HepG2 (cell line): ENCODE data around the gene NOTO. TPM values are rescaled to one million over a fixed set of nuclear protein-coding genes. Genes with fewer than 3 reads are reported as not detected.

Source experiments
- ATAC-seq: fragments of 200-7000 bp; cut with Tn5 transposase; 3 replicates; pipeline ENCODE4 v1.9.1; 2020; ENCODE audit warnings: mild to moderate bottlenecking, moderate library complexity
- BruUV-seq: library from RNA; stranded (reverse); fragments of 400-500 nt; replicated peaks from 2 replicates; lab custom pipeline; 2021; lab: Mats Ljungman, UMichigan
- CTCF ChIA-PET: fragments of 300-600 bp; formaldehyde crosslinking; extraction: SDS; loops from one replicate; lab custom pipeline; 2021; ENCODE audit warnings: low total read pairs, inconsistent platforms, low intra/inter-chr PET ratio; lab: Yijun Ruan, JAX
- POLR2A ChIA-PET: fragments of 350-600 bp; sonication (Branson Sonifier 250); formaldehyde crosslinking; loops from one replicate; lab custom pipeline; 2020; ENCODE audit warnings: antibody characterized with exemption, inconsistent platforms; lab: Yijun Ruan, JAX
- DNase-seq: peaks from one replicate; pipeline ENCODE4 v3.0.0-alpha.2; 2015; ENCODE audit warnings: low spot score
- FAIRE-seq: peaks from 3 replicates; lab custom pipeline; 2011; peaks lifted over from hg19 to GRCh38; lab: Jason Lieb, UNC
- H2AFZ ChIP-seq: one replicate; pipeline ENCODE4 v1.6.1; 2011; ENCODE audit warnings: low read length, inconsistent platforms
- H3K27ac ChIP-seq: fragments of 300-600 bp; 3 replicates; pipeline ENCODE4 v1.8.0; 2011; ENCODE audit warnings: mixed run types, mild to moderate bottlenecking, mixed read lengths, low read length, inconsistent platforms; ENCODE audit not compliant: insufficient read depth; ENCODE audit errors: extremely low read length
- H3K27me3 ChIP-seq, 2 experiments: fragments of 200-600 bp in 1 of 2; 2 replicates in 1 of 2; 3 replicates in 1 of 2; pipeline versions ENCODE4 v1.6.0 to v1.8.0; 2011; ENCODE audit warnings: low read length in 2 of 2, mild to moderate bottlenecking in 2 of 2, moderate library complexity in 2 of 2, inconsistent platforms in 1 of 2; ENCODE audit not compliant: insufficient read depth in 2 of 2, control insufficient read depth in 1 of 2
- H3K36me3 ChIP-seq, 2 experiments: fragments of 200-600 bp in 1 of 2; replicated peaks in 1 of 2; 2 replicates in 1 of 2; 3 replicates in 1 of 2; pipeline versions ENCODE4 v1.5.1 to v1.8.0; 2011; ENCODE audit warnings: low read length in 2 of 2, inconsistent platforms in 1 of 2; ENCODE audit not compliant: insufficient read depth in 2 of 2, control insufficient read depth in 1 of 2
- H3K4me1 ChIP-seq: 2 replicates; pipeline ENCODE4 v1.5.1; 2012; ENCODE audit warnings: low read length, inconsistent platforms; ENCODE audit not compliant: insufficient read depth
- H3K4me2 ChIP-seq: 2 replicates; pipeline ENCODE4 v1.6.0; 2011; ENCODE audit warnings: low read depth, low read length, inconsistent platforms
- H3K4me3 ChIP-seq, 3 experiments: fragments of 200-600 bp in 1 of 3; sonication (generic), shearing (Covaris generic) in 1 of 3; replicated peaks in 1 of 3; 2 replicates each; pipeline ENCODE4 v1.5.1; 2011 to 2016; ENCODE audit warnings: low read length in 3 of 3, inconsistent platforms in 2 of 3, low read depth in 2 of 3, mild to moderate bottlenecking in 2 of 3, control low read depth in 1 of 3, mixed read lengths in 1 of 3; ENCODE audit not compliant: insufficient read depth in 1 of 3
- H3K79me2 ChIP-seq: one replicate; pipeline ENCODE4 v1.6.1; 2011; ENCODE audit warnings: low read length, inconsistent platforms; ENCODE audit not compliant: insufficient read depth
- H3K9ac ChIP-seq: 2 replicates; pipeline ENCODE4 v1.6.0; 2011; ENCODE audit warnings: mild to moderate bottlenecking, low read depth, low read length, inconsistent platforms; ENCODE audit not compliant: insufficient read depth
- H3K9me3 ChIP-seq: 2 replicates; pipeline ENCODE4 v1.5.1; 2012; ENCODE audit warnings: mild to moderate bottlenecking, low read length
- H4K20me1 ChIP-seq: 2 replicates; pipeline ENCODE4 v1.6.0; 2011; ENCODE audit warnings: inconsistent platforms, mild to moderate bottlenecking, low read length, moderate library complexity; ENCODE audit not compliant: insufficient read depth
- BORCS8-MEF2B ChIP-seq: sonication (generic); formaldehyde crosslinking; IDR thresholded peaks from 2 replicates; pipeline ENCODE4 v1.8.0; 2022; ENCODE audit warnings: mild to moderate bottlenecking, missing genetic modification reagents
- CHCHD3 ChIP-seq: sonication (generic); formaldehyde crosslinking; IDR thresholded peaks from 2 replicates; pipeline ENCODE4 v1.8.0; 2022; ENCODE audit warnings: mild to moderate bottlenecking, missing genetic modification reagents, moderate library complexity
- NFYC ChIP-seq: IDR thresholded peaks from 2 replicates; pipeline ENCODE4 v1.6.1; 2016; ENCODE audit warnings: missing genetic modification reagents, missing compliant biosample characterization
- NPAS2 ChIP-seq: sonication (generic); formaldehyde crosslinking; IDR thresholded peaks from 2 replicates; pipeline ENCODE4 v1.8.0; 2022; ENCODE audit warnings: mild to moderate bottlenecking, missing genetic modification reagents, borderline replicate concordance
- SRY ChIP-seq: sonication (generic); formaldehyde crosslinking; IDR thresholded peaks from 2 replicates; pipeline ENCODE4 v1.8.0; 2022; ENCODE audit warnings: mild to moderate bottlenecking, missing genetic modification reagents
- TAF1 ChIP-seq: sonication (generic); formaldehyde crosslinking; IDR thresholded peaks from 2 replicates; pipeline ENCODE4 v1.4.0; 2020; ENCODE audit warnings: missing genetic modification reagents
- ZIK1 ChIP-seq: sonication (generic); formaldehyde crosslinking; IDR thresholded peaks from 2 replicates; pipeline ENCODE4 v1.5.0; 2020; ENCODE audit warnings: mild to moderate bottlenecking, low read depth, missing genetic modification reagents, borderline replicate concordance
- ZNF30 ChIP-seq: sonication (generic); formaldehyde crosslinking; IDR thresholded peaks from 2 replicates; pipeline ENCODE4 v1.5.0; 2020; ENCODE audit warnings: mild to moderate bottlenecking, missing genetic modification reagents
- ZNF335 ChIP-seq: sonication (generic); formaldehyde crosslinking; IDR thresholded peaks from 2 replicates; pipeline ENCODE4 v1.4.0; 2020; ENCODE audit warnings: missing genetic modification reagents
- ZNF337 ChIP-seq: sonication (generic); formaldehyde crosslinking; IDR thresholded peaks from 2 replicates; pipeline ENCODE4 v1.5.1; 2020; ENCODE audit warnings: missing genetic modification reagents, low read depth, mild to moderate bottlenecking, borderline replicate concordance
- ZNF577 ChIP-seq: sonication (generic); formaldehyde crosslinking; IDR thresholded peaks from 2 replicates; pipeline ENCODE4 v1.4.0; 2020; ENCODE audit warnings: mild to moderate bottlenecking, low read depth, missing genetic modification reagents, borderline replicate concordance
- WGBS: methylation state at CpG from one replicate; pipeline ENCODE4 v1.1.6; 2017; ENCODE audit warnings: low lambda C conversion rate; 5-methylcytosine and 5-hydroxymethylcytosine counted together
- in situ Hi-C: cut with HindIII; loops from 2 replicates; pipeline ENCODE4 v1.10.0; 2017; ENCODE audit warnings: low pct_unique_long_range_greater_than_20kb; ENCODE audit not compliant: extremely low pct_ligation_motif_present
- intact Hi-C: fragments of 100-400 bp; cut with micrococcal nuclease; formaldehyde crosslinking; loops from one replicate; pipeline ENCODE4 v1.10.0; 2022; ENCODE audit not compliant: unreplicated experiment
- polyA plus RNA-seq, 8 experiments: library from polyadenylated mRNA; depleted of rRNA in 3 of 8; stranded (reverse) in 7 of 8; unstranded in 1 of 8; fragments of >200 nt; fragmentation: Illumina TruSeq in 4 of 8; extraction: Trizol in 4 of 8; gene quantifications; 2 replicates each; pipeline versions ENCODE4 v1.2.1 to v1.2.3, GENCODE V29; 2011 to 2016; ENCODE audit warnings: low read depth in 4 of 8, missing spikeins in 1 of 8, mixed read lengths in 1 of 8; ENCODE audit not compliant: insufficient read depth in 1 of 8
- total RNA-seq, 5 experiments: library from RNA; depleted of rRNA; stranded (reverse); fragments of >200 nt; fragmentation: Illumina TruSeq; extraction: Trizol; gene quantifications; 2 replicates each; pipeline ENCODE4 v1.2.3, GENCODE V29; 2016; ENCODE audit warnings: low read depth in 1 of 5

The NOTO gene
- total and polyA plus RNA-seq, 2 of the 13 experiments (the other 11 are each of a cell fraction or from before 2014, with no cell fraction given) = not detected

DNA sequence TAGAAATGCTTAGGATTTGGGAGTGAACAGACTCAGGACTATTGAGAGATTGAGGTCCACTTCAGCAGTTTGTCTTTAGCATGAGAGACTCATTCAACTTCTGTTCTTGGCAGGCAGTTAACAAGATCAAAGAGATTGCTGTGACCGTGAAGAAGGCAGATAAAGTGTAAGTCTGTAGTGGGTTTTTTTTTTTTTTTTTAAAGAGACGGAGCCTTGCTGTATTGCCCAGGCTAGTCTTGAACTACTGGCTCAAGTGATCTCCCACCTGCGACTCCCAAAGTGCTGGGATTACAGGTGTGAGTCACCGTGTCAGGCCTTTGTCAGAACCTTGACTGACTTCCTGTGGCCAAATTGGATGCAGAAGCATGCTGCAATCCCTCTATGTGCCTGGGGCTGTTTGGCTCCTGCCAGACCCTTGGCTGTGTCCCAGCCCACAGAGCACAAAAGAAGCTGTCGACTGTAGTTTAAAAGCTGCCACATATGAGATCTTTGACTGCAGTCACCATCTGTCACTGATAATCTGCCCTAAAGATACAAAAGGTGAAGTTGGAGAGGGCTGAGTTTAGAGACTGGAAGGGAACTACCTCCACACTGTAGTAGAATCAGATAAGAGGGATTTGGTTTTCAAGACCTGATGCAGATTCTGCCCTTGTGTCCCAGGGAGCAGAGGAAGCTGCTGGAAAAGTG is 41.7 kb downstream of the NOTO start:
- Histone ChIP-seq H4K20me1 (peaks cover 12% of the 10 kb centered on the region; the same call in 1 of the 2 replicates), H3K27ac (no peak overlapping the region), H3K4me3 (no peak overlapping the region), H3K4me1 (peaks cover 29% of the 10 kb centered on the region), H3K27me3 (no peaks in the 10 kb centered on the region), H3K9ac (no peak overlapping the region), H3K79me2 (peaks cover 29% of the 10 kb centered on the region), H3K9me3 (no peaks in the 10 kb centered on the region), H3K4me2 (no peak overlapping the region), H2AFZ (no peak overlapping the region), H3K36me3 (peaks cover 61 to 97% of the 10 kb centered on the region in 2 experiments)
- in situ Hi-C loops = no loop called here
- WGBS = 93% methylated on average over 5 of the region's 5 CpGs
- ATAC-seq = no peak
- POLR2A ChIA-PET = interaction anchor here (1.0 to 3.8 kb wide), 3 partner anchors 8 to 31 kb away, joined by 3 to 22 read pairs (median 5); partner anchors contain the start of genes CCT7 and PRADC1
- no TSS peak for BruUV-seq
- intact Hi-C loops = no loop called here
- no peak for DNase-seq
- no peak for FAIRE-seq
- CTCF ChIA-PET = no interaction called here
- TF ChIP-seq SRY (CRISPR knock-in tag) (no peak), NFYC (CRISPR knock-in tag) (no peak), ZNF577 (CRISPR knock-in tag) (no peak), ZIK1 (CRISPR knock-in tag) (no peak), TAF1 (no peak), BORCS8-MEF2B (CRISPR knock-in tag) (no peak), ZNF30 (CRISPR knock-in tag) (no peak), ZNF337 (no peak), NPAS2 (CRISPR knock-in tag) (no peak), CHCHD3 (CRISPR knock-in tag) (no peak), ZNF335 (CRISPR knock-in tag) (no peak)
